GM21723 (cell line): ENCODE data around the gene BCLAF1.
"Not testable (repeated sequence)": the region's sequence is repeated elsewhere in the genome, so short reads cannot be mapped to it uniquely, and the experiment has no call there.

Experiments
- ATAC-seq: cut with Tn5 transposase; IDR thresholded peaks from one replicate; pipeline ENCODE4 v1.9.1; 2021; ENCODE audit warnings: mild to moderate bottlenecking, moderate library complexity; ENCODE audit not compliant: unreplicated experiment

BCLAF1 gene

GRCh38 chr6:136309171-136309570 lies 19.5 kb upstream of the BCLAF1 start:
- no peak for ATAC-seq

- not testable (repeated sequence) for ATAC-seq
These were observed 18.8 kb upstream of the BCLAF1 start for GRCh38 chr6:136308469-136308868.

GRCh38 chr6:136307351-136307750 lies 17.7 kb upstream of the BCLAF1 start:
- ATAC-seq, result no peak

GRCh38 chr6:136306466-136306865 lies 16.8 kb upstream of the BCLAF1 start:
- no peak for ATAC-seq

- ATAC-seq, result no peak
These were observed 14.8 kb upstream of the BCLAF1 start for GRCh38 chr6:136304410-136304809.

GRCh38 chr6:136303516-136303915 lies 13.9 kb upstream of the BCLAF1 start:
- no peak for ATAC-seq

- no peak for ATAC-seq
These were observed 5.0 kb upstream of the BCLAF1 start for GRCh38 chr6:136294621-136295020.

- ATAC-seq, result peak; percentile 29
These were observed 864 bp upstream of the BCLAF1 start for GRCh38 chr6:136290410-136291010.

- ATAC-seq, result peak; percentile 50
These were observed 393 bp downstream of the BCLAF1 start for GRCh38 chr6:136289327-136289578.

GRCh38 chr6:136288566-136289326 lies 900 bp downstream of the BCLAF1 start:
- peak; percentile 33 for ATAC-seq

- ATAC-seq, result no peak
These were observed 4.7 kb downstream of the BCLAF1 start for GRCh38 chr6:136284909-136285308.

- no peak for ATAC-seq
These were observed 6.7 kb downstream of the BCLAF1 start for GRCh38 chr6:136282906-136283305.

GRCh38 chr6:136280032-136280609 lies 9.5 kb downstream of the BCLAF1 start:
- no peak for ATAC-seq

- ATAC-seq, result no peak
These were observed 15.6 kb downstream of the BCLAF1 start for GRCh38 chr6:136274062-136274461.

GRCh38 chr6:136265101-136265500 lies 24.5 kb downstream of the BCLAF1 start:
- no peak for ATAC-seq

- no peak for ATAC-seq
These were observed 26.7 kb downstream of the BCLAF1 start for GRCh38 chr6:136262940-136263339.

- ATAC-seq, result no peak
These were observed 34.7 kb downstream of the BCLAF1 start for GRCh38 chr6:136254851-136255466.

- ATAC-seq, result no peak
These were observed 35.9 kb downstream of the BCLAF1 start for GRCh38 chr6:136253734-136254133.

GRCh38 chr6:136252441-136252840 lies 37.2 kb downstream of the BCLAF1 start:
- ATAC-seq, result no peak

GRCh38 chr6:136251394-136251793 lies 38.3 kb downstream of the BCLAF1 start:
- no peak for ATAC-seq

- ATAC-seq, result peak; percentile 16
These were observed 39.0 kb downstream of the BCLAF1 start for GRCh38 chr6:136250686-136251008.
